Liver (tissue), 9 donors: ENCODE measurements around the gene ANKS1A. TPM values are rescaled to one million over a fixed set of nuclear protein-coding genes. Genes with fewer than 3 reads are reported as not detected.

Source experiments
- DNase-seq: peaks from one replicate; pipeline ENCODE4 v3.0.0-alpha.2; 2017; ENCODE audit warnings: low spot score
- H3K27ac ChIP-seq, 2 donors: one replicate each; pipeline ENCODE4 v1.7.0; 2013; ENCODE audit warnings: inconsistent platforms in 2 of 2, low read length in 2 of 2, control low read depth in 1 of 2, low read depth in 1 of 2, mild to moderate bottlenecking in 1 of 2
- H3K27me3 ChIP-seq, 4 donors: one replicate each; pipeline versions ENCODE4 v1.6.1 to v1.7.0; 2013; ENCODE audit warnings: low read length in 3 of 4, inconsistent platforms in 1 of 4, mild to moderate bottlenecking in 1 of 4, moderate library complexity in 1 of 4; ENCODE audit not compliant: control insufficient read depth in 4 of 4, insufficient read depth in 4 of 4
- H3K36me3 ChIP-seq, 4 donors: one replicate each; pipeline versions ENCODE4 v1.6.1 to v1.7.0; 2013; ENCODE audit warnings: low read length in 3 of 4, mild to moderate bottlenecking in 3 of 4, low read depth in 1 of 4, moderate library complexity in 1 of 4; ENCODE audit not compliant: control insufficient read depth in 4 of 4, insufficient read depth in 3 of 4
- H3K4me1 ChIP-seq, 4 donors: one replicate each; pipeline versions ENCODE4 v1.6.1 to v1.7.0; 2013; ENCODE audit warnings: low read length in 3 of 4, mild to moderate bottlenecking in 3 of 4, moderate library complexity in 1 of 4; ENCODE audit not compliant: control insufficient read depth in 4 of 4, insufficient read depth in 4 of 4
- H3K4me3 ChIP-seq, 3 donors: one replicate each; pipeline versions ENCODE4 v1.6.1 to v1.7.0; 2013; ENCODE audit warnings: low read length in 3 of 3, control low read depth in 1 of 3, low read depth in 1 of 3, mild to moderate bottlenecking in 1 of 3
- H3K9ac ChIP-seq, 2 donors: one replicate each; pipeline ENCODE4 v1.7.0; 2013; ENCODE audit warnings: low read length in 2 of 2, mild to moderate bottlenecking in 2 of 2, moderate library complexity in 2 of 2, control low read depth in 1 of 2, low read depth in 1 of 2
- H3K9me3 ChIP-seq, 4 donors: one replicate each; pipeline versions ENCODE4 v1.6.1 to v1.7.0; 2013; ENCODE audit warnings: low read length in 3 of 4; ENCODE audit not compliant: control insufficient read depth in 4 of 4
- EGR1 ChIP-seq, 2 donors: IDR thresholded peaks; 2 replicates each; pipeline ENCODE4 v1.6.1; 2016 to 2018; ENCODE audit warnings: antibody characterized with exemption in 2 of 2, low read depth in 2 of 2
- FOXA2 ChIP-seq: IDR thresholded peaks from 2 replicates; pipeline ENCODE4 v1.6.1; 2016; ENCODE audit warnings: antibody characterized with exemption
- GABPA ChIP-seq, 2 donors: IDR thresholded peaks in 1 of 2; conservative IDR thresholded peaks in 1 of 2; 2 replicates each; pipeline ENCODE4 v1.6.1; 2016; ENCODE audit warnings: antibody characterized with exemption in 2 of 2, mild to moderate bottlenecking in 1 of 2, moderate library complexity in 1 of 2
- HNF4A ChIP-seq, 2 donors: conservative IDR thresholded peaks; 2 replicates each; pipeline ENCODE4 v1.6.1; 2016; ENCODE audit warnings: antibody characterized with exemption in 2 of 2, mild to moderate bottlenecking in 2 of 2
- HNF4G ChIP-seq: IDR thresholded peaks from 2 replicates; pipeline ENCODE4 v1.6.1; 2016; ENCODE audit warnings: antibody characterized with exemption
- JUND ChIP-seq, 2 donors: IDR thresholded peaks; 2 replicates each; pipeline ENCODE4 v1.6.1; 2016; ENCODE audit warnings: antibody characterized with exemption in 2 of 2
- NR2F2 ChIP-seq: IDR thresholded peaks from 2 replicates; pipeline ENCODE4 v1.6.1; 2016; ENCODE audit warnings: antibody characterized with exemption
- RAD21 ChIP-seq, 2 donors: IDR thresholded peaks; 2 replicates each; pipeline ENCODE4 v1.6.1; 2016; ENCODE audit warnings: antibody characterized with exemption in 2 of 2, mild to moderate bottlenecking in 2 of 2
- RXRA ChIP-seq, 2 donors: IDR thresholded peaks; 2 replicates each; pipeline ENCODE4 v1.6.1; 2017 to 2018; ENCODE audit warnings: antibody characterized with exemption in 2 of 2, mild to moderate bottlenecking in 1 of 2
- SP1 ChIP-seq: IDR thresholded peaks from 2 replicates; pipeline ENCODE4 v1.6.1; 2018; ENCODE audit warnings: antibody characterized with exemption, mild to moderate bottlenecking
- TAF1 ChIP-seq: conservative IDR thresholded peaks from 2 replicates; pipeline ENCODE4 v1.6.1; 2016; ENCODE audit warnings: antibody characterized with exemption, mild to moderate bottlenecking
- WGBS: extraction: QIAGEN DNeasy Blood & Tissue Kit; methylation state at CpG from one replicate; pipeline ENCODE4 v1.1.7; 2013; 5-methylcytosine and 5-hydroxymethylcytosine counted together
- polyA plus RNA-seq, 2 donors: library from polyadenylated mRNA; stranded (reverse) in 1 of 2; unstranded in 1 of 2; fragments of 200-250 nt in 1 of 2; fragments of >200 nt in 1 of 2; fragmentation: Nextera tagmentation in 1 of 2; extraction: Ambion mirVana in 1 of 2; gene quantifications; one replicate each; pipeline versions ENCODE4 v1.2.1 to v1.2.3, GENCODE V29; 2013 to 2015
- total RNA-seq, 2 donors: library from RNA; depleted of rRNA; stranded (reverse); fragments of >200 nt; gene quantifications; one replicate each; pipeline ENCODE4 v1.2.3, GENCODE V29; 2014
- TF ChIP-seq, protein P1 (sequence below): IDR thresholded peaks from 2 replicates; pipeline ENCODE4 v1.6.1; 2016; ENCODE audit warnings: antibody characterized with exemption
- TF ChIP-seq, protein P2 (sequence below): fragments of 150-350 bp; IDR thresholded peaks from 2 replicates; pipeline ENCODE4 v1.5.1; 2017; ENCODE audit warnings: improper control_type of control experiment, low read depth, low read length; ENCODE audit not compliant: missing input control
- TF ChIP-seq, protein P3 (sequence below): IDR thresholded peaks from 2 replicates; pipeline ENCODE4 v1.6.1; 2016; ENCODE audit warnings: antibody characterized with exemption, mild to moderate bottlenecking
- TF ChIP-seq, protein P4 (sequence below): IDR thresholded peaks from 2 replicates; pipeline ENCODE4 v1.6.1; 2016; ENCODE audit warnings: antibody characterized with exemption
- TF ChIP-seq, protein P5 (sequence below): IDR thresholded peaks from 2 replicates; pipeline ENCODE4 v1.6.1; 2016; ENCODE audit warnings: antibody characterized with exemption
- donor health status: healthy.
- donor health status: healthy.
- donor health status: healthy.
- donor health status: healthy.
- donor health status: healthy.

Gene ANKS1A
- total and polyA plus RNA-seq, 4 donors: 4.3 to 18.7 (median 6.7) TPM

DNA sequence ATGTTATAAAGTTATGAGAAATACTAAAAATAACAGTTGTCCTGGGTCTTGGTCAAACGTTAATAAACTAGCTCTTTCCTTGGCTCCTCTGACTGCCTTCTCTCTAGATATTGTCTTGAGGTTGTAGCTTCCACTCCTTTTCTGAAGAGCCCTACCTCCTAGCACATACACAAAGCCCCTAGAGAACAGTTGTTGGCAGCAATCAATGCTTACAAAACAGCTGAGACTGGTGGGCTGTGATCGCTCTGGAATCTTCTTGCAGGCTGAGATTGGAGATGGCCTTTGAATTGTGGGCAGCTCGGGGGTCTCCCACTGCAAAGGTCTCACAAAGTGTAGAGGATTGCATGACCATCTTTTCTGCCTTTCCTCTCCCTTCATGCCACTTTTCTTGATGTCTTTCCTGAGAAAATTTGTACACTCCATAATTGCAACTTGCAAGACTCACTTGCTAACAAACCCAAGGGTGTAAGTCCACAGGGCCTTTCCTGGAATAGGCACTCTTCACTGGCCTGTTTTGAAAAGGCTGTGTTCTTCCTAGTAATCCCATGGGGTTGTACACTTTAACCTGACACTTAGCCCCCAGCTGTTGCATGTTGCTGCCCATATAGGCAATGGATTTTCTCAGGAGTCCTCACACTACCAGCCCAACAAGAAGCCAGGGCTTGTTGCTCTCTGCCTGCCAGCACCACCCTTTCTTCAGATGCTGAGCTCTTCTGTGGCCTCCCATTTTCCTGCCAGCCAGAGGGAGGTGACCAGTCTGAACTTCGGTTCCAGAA, 152.2 kb downstream of the ANKS1A start:
- Histone ChIP-seq H3K27me3 (no peaks in the 10 kb centered on the region), H3K9me3 (no peaks in the 10 kb centered on the region), H3K4me3 (no peak overlapping the region), H3K36me3 (peaks cover 0 to 3% (median 0%) of the 10 kb centered on the region in 4 donors), H3K4me1 (peaks cover 0 to 15% (median 12%) of the 10 kb centered on the region in 4 donors), H3K9ac (no peak overlapping the region), H3K27ac (no peak overlapping the region)
- 88% methylated on average over 4 of the region's 4 CpGs for WGBS
- TF ChIP-seq HNF4G (no peak), NR2F2 (no peak)
- DNase-seq: no peak

DNA sequence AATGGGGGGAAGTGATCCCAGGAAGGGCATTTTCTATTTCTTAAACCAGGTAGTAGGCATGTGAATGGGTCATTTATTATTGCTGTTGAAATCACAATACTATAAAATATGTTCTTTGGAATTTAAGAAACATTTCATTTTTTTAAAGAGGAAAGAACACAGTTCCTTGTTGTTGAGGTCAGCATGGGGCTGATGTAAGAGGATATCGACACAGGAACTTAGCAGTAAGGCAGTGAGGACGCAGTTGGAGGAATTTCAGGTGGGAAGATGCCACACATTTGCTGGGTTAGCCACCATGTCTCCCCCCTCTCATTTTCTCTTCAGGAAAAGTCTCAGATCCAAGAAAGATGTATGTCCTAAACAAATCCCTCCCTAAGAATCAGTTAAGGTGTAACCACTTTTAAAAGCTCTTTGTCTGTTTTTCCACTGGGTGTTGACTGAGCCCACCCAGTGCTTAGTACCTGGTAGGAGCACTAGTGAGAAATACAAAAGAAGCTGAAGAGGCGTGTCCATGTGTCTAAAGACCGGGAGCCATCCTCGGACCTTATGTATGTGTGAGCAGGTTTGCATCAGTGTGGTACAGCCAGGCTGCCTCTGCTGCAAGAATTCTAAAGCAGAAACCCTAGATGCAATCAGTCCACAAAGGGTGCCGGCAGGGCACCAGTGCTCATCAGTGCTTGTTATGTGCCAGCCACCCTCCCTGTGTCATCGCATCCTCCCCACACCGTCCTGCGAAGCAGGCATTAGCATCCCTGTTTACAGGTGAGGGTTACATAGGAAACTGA, 153.2 kb downstream of the ANKS1A start:
- H3K27ac ChIP-seq: no peak overlapping the region
- no peaks in the 10 kb centered on the region for H3K27me3 ChIP-seq
- H3K9ac ChIP-seq: no peak overlapping the region
- peaks cover 0 to 15% (median 12%) of the 10 kb centered on the region in 4 donors for H3K4me1 ChIP-seq
- no peaks in the 10 kb centered on the region for H3K9me3 ChIP-seq
- no peak for DNase-seq
- peaks cover 0 to 3% (median 0%) of the 10 kb centered on the region in 4 donors for H3K36me3 ChIP-seq
- H3K4me3 ChIP-seq: no peak overlapping the region
- 95% methylated on average over 9 of the region's 9 CpGs for WGBS
- TF ChIP-seq, protein P1, sequence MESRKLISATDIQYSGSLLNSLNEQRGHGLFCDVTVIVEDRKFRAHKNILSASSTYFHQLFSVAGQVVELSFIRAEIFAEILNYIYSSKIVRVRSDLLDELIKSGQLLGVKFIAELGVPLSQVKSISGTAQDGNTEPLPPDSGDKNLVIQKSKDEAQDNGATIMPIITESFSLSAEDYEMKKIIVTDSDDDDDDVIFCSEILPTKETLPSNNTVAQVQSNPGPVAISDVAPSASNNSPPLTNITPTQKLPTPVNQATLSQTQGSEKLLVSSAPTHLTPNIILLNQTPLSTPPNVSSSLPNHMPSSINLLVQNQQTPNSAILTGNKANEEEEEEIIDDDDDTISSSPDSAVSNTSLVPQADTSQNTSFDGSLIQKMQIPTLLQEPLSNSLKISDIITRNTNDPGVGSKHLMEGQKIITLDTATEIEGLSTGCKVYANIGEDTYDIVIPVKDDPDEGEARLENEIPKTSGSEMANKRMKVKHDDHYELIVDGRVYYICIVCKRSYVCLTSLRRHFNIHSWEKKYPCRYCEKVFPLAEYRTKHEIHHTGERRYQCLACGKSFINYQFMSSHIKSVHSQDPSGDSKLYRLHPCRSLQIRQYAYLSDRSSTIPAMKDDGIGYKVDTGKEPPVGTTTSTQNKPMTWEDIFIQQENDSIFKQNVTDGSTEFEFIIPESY: no peak
- TF ChIP-seq TAF1: no peak
- TF ChIP-seq JUND (IDR thresholded peaks at IDR 0.05): no peak
- TF ChIP-seq, protein P2, sequence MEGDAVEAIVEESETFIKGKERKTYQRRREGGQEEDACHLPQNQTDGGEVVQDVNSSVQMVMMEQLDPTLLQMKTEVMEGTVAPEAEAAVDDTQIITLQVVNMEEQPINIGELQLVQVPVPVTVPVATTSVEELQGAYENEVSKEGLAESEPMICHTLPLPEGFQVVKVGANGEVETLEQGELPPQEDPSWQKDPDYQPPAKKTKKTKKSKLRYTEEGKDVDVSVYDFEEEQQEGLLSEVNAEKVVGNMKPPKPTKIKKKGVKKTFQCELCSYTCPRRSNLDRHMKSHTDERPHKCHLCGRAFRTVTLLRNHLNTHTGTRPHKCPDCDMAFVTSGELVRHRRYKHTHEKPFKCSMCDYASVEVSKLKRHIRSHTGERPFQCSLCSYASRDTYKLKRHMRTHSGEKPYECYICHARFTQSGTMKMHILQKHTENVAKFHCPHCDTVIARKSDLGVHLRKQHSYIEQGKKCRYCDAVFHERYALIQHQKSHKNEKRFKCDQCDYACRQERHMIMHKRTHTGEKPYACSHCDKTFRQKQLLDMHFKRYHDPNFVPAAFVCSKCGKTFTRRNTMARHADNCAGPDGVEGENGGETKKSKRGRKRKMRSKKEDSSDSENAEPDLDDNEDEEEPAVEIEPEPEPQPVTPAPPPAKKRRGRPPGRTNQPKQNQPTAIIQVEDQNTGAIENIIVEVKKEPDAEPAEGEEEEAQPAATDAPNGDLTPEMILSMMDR: no peak
- no peak for TF ChIP-seq EGR1 (IDR thresholded peaks at IDR 0.05; ENCODE audit: low read depth in 2 of 2)
- TF ChIP-seq RAD21 (IDR thresholded peaks at IDR 0.05): no peak
- no peak for TF ChIP-seq FOXA2
- TF ChIP-seq, protein P3, sequence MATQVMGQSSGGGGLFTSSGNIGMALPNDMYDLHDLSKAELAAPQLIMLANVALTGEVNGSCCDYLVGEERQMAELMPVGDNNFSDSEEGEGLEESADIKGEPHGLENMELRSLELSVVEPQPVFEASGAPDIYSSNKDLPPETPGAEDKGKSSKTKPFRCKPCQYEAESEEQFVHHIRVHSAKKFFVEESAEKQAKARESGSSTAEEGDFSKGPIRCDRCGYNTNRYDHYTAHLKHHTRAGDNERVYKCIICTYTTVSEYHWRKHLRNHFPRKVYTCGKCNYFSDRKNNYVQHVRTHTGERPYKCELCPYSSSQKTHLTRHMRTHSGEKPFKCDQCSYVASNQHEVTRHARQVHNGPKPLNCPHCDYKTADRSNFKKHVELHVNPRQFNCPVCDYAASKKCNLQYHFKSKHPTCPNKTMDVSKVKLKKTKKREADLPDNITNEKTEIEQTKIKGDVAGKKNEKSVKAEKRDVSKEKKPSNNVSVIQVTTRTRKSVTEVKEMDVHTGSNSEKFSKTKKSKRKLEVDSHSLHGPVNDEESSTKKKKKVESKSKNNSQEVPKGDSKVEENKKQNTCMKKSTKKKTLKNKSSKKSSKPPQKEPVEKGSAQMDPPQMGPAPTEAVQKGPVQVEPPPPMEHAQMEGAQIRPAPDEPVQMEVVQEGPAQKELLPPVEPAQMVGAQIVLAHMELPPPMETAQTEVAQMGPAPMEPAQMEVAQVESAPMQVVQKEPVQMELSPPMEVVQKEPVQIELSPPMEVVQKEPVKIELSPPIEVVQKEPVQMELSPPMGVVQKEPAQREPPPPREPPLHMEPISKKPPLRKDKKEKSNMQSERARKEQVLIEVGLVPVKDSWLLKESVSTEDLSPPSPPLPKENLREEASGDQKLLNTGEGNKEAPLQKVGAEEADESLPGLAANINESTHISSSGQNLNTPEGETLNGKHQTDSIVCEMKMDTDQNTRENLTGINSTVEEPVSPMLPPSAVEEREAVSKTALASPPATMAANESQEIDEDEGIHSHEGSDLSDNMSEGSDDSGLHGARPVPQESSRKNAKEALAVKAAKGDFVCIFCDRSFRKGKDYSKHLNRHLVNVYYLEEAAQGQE: no peak
- TF ChIP-seq GABPA (IDR thresholded peaks at IDR 0.05 in 1 of 2, conservative IDR thresholded peaks at IDR 0.05 in 1 of 2): no peak
- TF ChIP-seq RXRA (IDR thresholded peaks at IDR 0.05): no peak
- TF ChIP-seq SP1: no peak
- no peak for TF ChIP-seq HNF4A (conservative IDR thresholded peaks at IDR 0.05)
- no peak for TF ChIP-seq NR2F2
- TF ChIP-seq, protein P4, sequence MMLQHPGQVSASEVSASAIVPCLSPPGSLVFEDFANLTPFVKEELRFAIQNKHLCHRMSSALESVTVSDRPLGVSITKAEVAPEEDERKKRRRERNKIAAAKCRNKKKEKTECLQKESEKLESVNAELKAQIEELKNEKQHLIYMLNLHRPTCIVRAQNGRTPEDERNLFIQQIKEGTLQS: no peak
- TF ChIP-seq HNF4G: no peak
- TF ChIP-seq, protein P5, sequence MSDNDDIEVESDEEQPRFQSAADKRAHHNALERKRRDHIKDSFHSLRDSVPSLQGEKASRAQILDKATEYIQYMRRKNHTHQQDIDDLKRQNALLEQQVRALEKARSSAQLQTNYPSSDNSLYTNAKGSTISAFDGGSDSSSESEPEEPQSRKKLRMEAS: no peak
